Keratinocyte (primary cell): Measurements from ENCODE around the gene ADCK1. TPM values are rescaled to one million over a fixed set of nuclear protein-coding genes. Genes with fewer than 3 reads are reported as not detected.

Experiments used
- DNase-seq: peaks from one replicate; pipeline ENCODE4 v3.0.0-alpha.2; 2011; ENCODE audit warnings: low read depth, missing footprints, low spot score
- FAIRE-seq: peaks from 2 replicates; lab custom pipeline; 2011; peaks lifted over from hg19 to GRCh38; lab: Jason Lieb, UNC
- H2AFZ ChIP-seq: 2 replicates; pipeline ENCODE4 v1.6.0; 2012; ENCODE audit warnings: low read length, control low read depth, inconsistent platforms; ENCODE audit not compliant: control insufficient read depth
- H3K27ac ChIP-seq: 2 replicates; pipeline ENCODE4 v1.5.1; 2011; ENCODE audit warnings: low read length; ENCODE audit not compliant: control insufficient read depth, insufficient read depth
- H3K27me3 ChIP-seq: 3 replicates; pipeline ENCODE4 v1.6.0; 2011; ENCODE audit warnings: low read length; ENCODE audit not compliant: control insufficient read depth, insufficient read depth; ENCODE audit errors: extremely low read depth
- H3K36me3 ChIP-seq, 2 experiments: 2 replicates in 1 of 2; 3 replicates in 1 of 2; pipeline ENCODE4 v1.5.1; 2011; ENCODE audit warnings: low read length in 2 of 2, mild to moderate bottlenecking in 1 of 2; ENCODE audit not compliant: control insufficient read depth in 2 of 2, insufficient read depth in 2 of 2; ENCODE audit errors: extremely low read depth in 1 of 2
- H3K4me1 ChIP-seq: 3 replicates; pipeline ENCODE4 v1.5.1; 2011; ENCODE audit warnings: low read length; ENCODE audit not compliant: control insufficient read depth, insufficient read depth; ENCODE audit errors: extremely low read depth
- H3K4me2 ChIP-seq: 3 replicates; pipeline ENCODE4 v1.6.0; 2011; ENCODE audit warnings: low read depth, low read length; ENCODE audit not compliant: control insufficient read depth, insufficient read depth; ENCODE audit errors: extremely low read depth
- H3K4me3 ChIP-seq, 3 experiments: fragments of 200-600 bp in 1 of 3; sonication (generic) in 1 of 3; 2 replicates in 2 of 3; 3 replicates in 1 of 3; pipeline ENCODE4 v1.5.1; 2011 to 2016; ENCODE audit warnings: low read length in 3 of 3, mild to moderate bottlenecking in 3 of 3, control low read depth in 2 of 3, inconsistent platforms in 1 of 3, low read depth in 1 of 3, mixed read lengths in 1 of 3, mixed run types in 1 of 3, moderate library complexity in 1 of 3; ENCODE audit not compliant: control insufficient read depth in 2 of 3, insufficient read depth in 2 of 3; ENCODE audit errors: extremely low read depth in 1 of 3
- H3K79me2 ChIP-seq: 2 replicates; pipeline ENCODE4 v1.6.0; 2012; ENCODE audit warnings: low read length; ENCODE audit not compliant: control insufficient read depth, insufficient read depth
- H3K9ac ChIP-seq: 3 replicates; pipeline ENCODE4 v1.6.0; 2011; ENCODE audit warnings: low read length; ENCODE audit not compliant: control insufficient read depth, insufficient read depth; ENCODE audit errors: extremely low read depth
- H3K9me1 ChIP-seq: 3 replicates; pipeline ENCODE4 v1.6.0; 2011; ENCODE audit warnings: low read length; ENCODE audit not compliant: control insufficient read depth, insufficient read depth; ENCODE audit errors: extremely low read depth
- H3K9me3 ChIP-seq: 2 replicates; pipeline ENCODE4 v1.5.1; 2012; ENCODE audit warnings: low read depth, low read length; ENCODE audit not compliant: control insufficient read depth
- H4K20me1 ChIP-seq: 3 replicates; pipeline ENCODE4 v1.6.0; 2011; ENCODE audit warnings: low read length; ENCODE audit not compliant: control insufficient read depth, insufficient read depth; ENCODE audit errors: extremely low read depth
- EZH2 ChIP-seq: IDR thresholded peaks from one replicate; pipeline ENCODE4 v1.6.1; 2012; ENCODE audit warnings: inconsistent platforms, mild to moderate bottlenecking, low read length, moderate library complexity
- dilution Hi-C: fragments of 300-500 bp; cut with MboI; formaldehyde crosslinking; loops from one replicate; pipeline ENCODE4 v1.7.0; 2020; ENCODE audit warnings: low sequenced_read_pairs; ENCODE audit not compliant: extremely low pct_ligation_motif_present
- polyA plus RNA-seq, 5 experiments: library from polyadenylated mRNA; depleted of rRNA in 3 of 5; stranded (reverse) in 3 of 5; stranded (forward) in 1 of 5; unstranded in 1 of 5; fragments of >200 nt; gene quantifications; 1 replicate in 1 of 5; 2 replicates in 3 of 5; 3 replicates in 1 of 5; pipeline versions ENCODE4 v1.2.1 to v1.2.3, GENCODE V29; 2011 to 2012; ENCODE audit warnings: missing spikeins in 2 of 5, low read depth in 1 of 5, low replicate concordance in 1 of 5
- TF ChIP-seq, protein P1 (sequence below), 3 experiments: IDR thresholded peaks in 1 of 3; conservative IDR thresholded peaks in 1 of 3; optimal IDR thresholded peaks in 1 of 3; 2 replicates in 2 of 3; 3 replicates in 1 of 3; pipeline versions ENCODE3 to v1.5.1; 2011; ENCODE audit warnings: low read length in 3 of 3, mild to moderate bottlenecking in 3 of 3, moderate library complexity in 2 of 3, control low read depth in 1 of 3, inconsistent platforms in 1 of 3; ENCODE audit not compliant: insufficient read depth in 2 of 3; ENCODE audit errors: extremely low read depth in 1 of 3

Gene ADCK1
- polyA plus RNA-seq, 1 donor (not counting 4 experiments of a cell fraction or from before 2014, with no cell fraction given): 4.9 TPM

DNA sequence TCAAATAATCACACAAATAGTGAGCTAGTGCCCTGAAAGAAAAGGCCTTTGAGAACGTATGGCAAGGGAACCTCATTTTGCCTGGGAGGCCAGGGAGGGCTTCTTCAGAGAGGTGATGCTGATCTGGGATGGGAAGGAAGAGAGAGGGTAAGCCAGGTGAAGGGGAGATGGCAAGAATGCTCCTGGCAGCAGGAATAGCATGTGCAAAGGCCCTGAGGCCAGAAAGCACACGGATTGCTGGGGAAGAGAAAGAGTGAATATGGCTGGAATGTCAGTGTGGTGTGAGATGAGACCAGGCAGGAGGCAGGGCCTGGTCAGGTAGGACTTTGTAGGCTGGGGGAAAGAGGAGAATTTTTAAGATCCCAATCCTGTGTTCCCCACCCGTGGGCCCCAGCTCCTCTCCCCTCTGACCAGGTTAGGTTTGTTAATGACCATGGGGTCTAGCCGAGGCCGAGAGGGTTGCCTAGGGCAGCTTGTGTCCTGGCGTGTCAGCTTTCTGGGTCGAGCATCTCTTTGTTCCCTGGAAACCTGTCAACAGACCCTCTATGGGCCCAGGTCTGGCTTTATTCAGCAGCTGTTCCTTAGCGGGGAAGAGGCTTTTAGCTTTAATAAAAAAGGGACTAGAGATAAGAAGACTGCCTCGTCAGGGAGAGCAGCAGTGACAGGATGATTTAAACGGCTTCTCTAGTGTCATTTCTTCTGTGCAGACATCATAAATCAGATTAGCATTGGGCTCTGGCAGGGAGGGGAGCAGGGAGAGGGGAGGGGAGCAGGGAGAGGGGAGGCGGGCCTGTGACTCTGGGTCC is 123.4 kb downstream of the ADCK1 start:
- TF ChIP-seq EZH2: no peak
- TF ChIP-seq, protein P1, sequence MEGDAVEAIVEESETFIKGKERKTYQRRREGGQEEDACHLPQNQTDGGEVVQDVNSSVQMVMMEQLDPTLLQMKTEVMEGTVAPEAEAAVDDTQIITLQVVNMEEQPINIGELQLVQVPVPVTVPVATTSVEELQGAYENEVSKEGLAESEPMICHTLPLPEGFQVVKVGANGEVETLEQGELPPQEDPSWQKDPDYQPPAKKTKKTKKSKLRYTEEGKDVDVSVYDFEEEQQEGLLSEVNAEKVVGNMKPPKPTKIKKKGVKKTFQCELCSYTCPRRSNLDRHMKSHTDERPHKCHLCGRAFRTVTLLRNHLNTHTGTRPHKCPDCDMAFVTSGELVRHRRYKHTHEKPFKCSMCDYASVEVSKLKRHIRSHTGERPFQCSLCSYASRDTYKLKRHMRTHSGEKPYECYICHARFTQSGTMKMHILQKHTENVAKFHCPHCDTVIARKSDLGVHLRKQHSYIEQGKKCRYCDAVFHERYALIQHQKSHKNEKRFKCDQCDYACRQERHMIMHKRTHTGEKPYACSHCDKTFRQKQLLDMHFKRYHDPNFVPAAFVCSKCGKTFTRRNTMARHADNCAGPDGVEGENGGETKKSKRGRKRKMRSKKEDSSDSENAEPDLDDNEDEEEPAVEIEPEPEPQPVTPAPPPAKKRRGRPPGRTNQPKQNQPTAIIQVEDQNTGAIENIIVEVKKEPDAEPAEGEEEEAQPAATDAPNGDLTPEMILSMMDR (optimal IDR thresholded peaks at IDR 0.05 in 1 of 3, IDR thresholded peaks at IDR 0.05 in 1 of 3, conservative IDR thresholded peaks at IDR 0.05 in 1 of 3; ENCODE audit: extremely low read depth in 1 of 3, insufficient read depth in 2 of 3, low read length in 3 of 3): no peak
- Histone ChIP-seq H3K36me3 (no peaks in the 10 kb centered on the region), H3K79me2 (no peaks in the 10 kb centered on the region), H3K4me1 (no peaks in the 10 kb centered on the region), H4K20me1 (no peaks in the 10 kb centered on the region), H2AFZ (no peak overlapping the region), H3K27me3 (no peaks in the 10 kb centered on the region), H3K9ac (no peak overlapping the region), H3K4me2 (no peak overlapping the region), H3K27ac (no peak overlapping the region), H3K4me3 (no peak overlapping the region), H3K9me1 (no peaks in the 10 kb centered on the region), H3K9me3 (no peaks in the 10 kb centered on the region)
- DNase-seq (no peak), FAIRE-seq (no peak)
- dilution Hi-C loops: no loop called here

DNA sequence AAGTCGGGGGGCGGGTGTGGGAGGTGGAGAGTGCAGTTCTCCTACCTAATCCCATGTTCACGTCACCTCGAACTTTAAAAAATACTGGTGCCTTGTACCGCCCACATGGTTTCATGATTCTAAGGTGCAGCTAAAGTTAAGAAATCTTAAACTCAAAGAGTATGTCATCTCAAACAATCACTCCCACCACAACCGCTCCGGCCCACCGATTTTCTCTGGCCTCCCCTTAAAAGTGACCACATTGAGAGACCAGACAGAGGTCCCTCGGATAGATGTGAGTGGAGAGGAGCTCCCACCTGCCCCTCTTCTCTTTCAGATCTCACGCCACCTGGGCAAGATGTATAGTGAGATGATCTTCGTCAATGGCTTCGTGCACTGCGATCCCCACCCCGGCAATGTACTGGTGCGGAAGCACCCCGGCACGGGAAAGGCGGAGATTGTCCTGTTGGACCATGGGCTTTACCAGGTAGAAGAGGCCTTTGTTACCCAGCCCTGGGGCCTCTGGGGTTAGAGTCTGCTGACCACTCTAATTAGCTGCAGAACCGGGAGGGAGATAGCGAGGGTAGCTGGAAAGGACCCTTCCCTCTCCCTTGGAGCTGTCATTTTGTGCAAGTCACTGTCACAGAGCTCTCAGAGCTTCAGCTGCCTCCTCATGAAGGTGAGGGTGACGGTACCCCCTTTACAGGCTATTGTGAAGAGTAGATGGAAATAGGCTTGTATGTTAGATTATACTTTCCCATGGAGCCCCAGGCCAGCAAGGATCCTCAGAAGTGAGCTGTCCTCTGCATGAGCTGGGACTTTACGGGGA is 124.4 kb downstream of the ADCK1 start:
- no peaks in the 10 kb centered on the region for H3K79me2 ChIP-seq
- DNase-seq (no peak), FAIRE-seq (no peak)
- no peak overlapping the region for H3K9ac ChIP-seq
- H3K9me1 ChIP-seq: no peaks in the 10 kb centered on the region
- H3K4me2 ChIP-seq: no peak overlapping the region
- no peaks in the 10 kb centered on the region for H3K4me1 ChIP-seq
- no peak overlapping the region for H3K4me3 ChIP-seq
- no peaks in the 10 kb centered on the region for H3K27me3 ChIP-seq
- no peaks in the 10 kb centered on the region for H4K20me1 ChIP-seq
- H3K27ac ChIP-seq: no peak overlapping the region
- no peaks in the 10 kb centered on the region for H3K36me3 ChIP-seq
- H2AFZ ChIP-seq: no peak overlapping the region
- dilution Hi-C loops: no loop called here
- TF ChIP-seq, protein P1 (optimal IDR thresholded peaks at IDR 0.05 in 1 of 3, IDR thresholded peaks at IDR 0.05 in 1 of 3, conservative IDR thresholded peaks at IDR 0.05 in 1 of 3; ENCODE audit: extremely low read depth in 1 of 3, insufficient read depth in 2 of 3, low read length in 3 of 3): no peak
- TF ChIP-seq EZH2: no peak
- no peaks in the 10 kb centered on the region for H3K9me3 ChIP-seq
